ENCODE results near the gene FAM3A. TPM values are rescaled to one million over a fixed set of nuclear protein-coding genes. Genes with fewer than 3 reads are reported as not detected.

The FAM3A gene
- total and polyA plus RNA-seq, 10 of the 15 experiments (the other 5 are each of a cell fraction or from before 2014, with no cell fraction given): 0.29 to 21.1 (median 11.4) TPM

DNA sequence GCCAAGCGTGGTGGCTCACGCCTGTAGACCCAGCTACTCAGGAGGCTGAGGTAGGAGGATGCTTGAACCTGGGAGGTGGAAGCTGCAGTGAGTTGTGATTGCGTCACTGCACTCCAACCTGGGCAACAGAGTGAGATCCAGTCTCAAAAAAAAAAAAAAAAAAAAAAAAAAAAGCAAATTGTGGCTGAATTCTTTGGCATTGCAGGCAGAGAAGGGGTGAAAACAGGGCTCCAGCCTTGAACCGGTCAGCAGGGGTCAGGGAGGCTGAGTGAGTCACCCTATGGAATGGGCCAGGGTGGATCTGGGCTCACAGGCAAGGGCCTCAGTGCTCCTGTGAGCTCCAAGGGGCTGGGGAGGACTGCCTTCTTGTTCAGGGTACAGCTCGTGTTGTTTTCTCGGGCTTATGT lies 13.2 kb upstream of the FAM3A start:
- no TSS peak for BruUV-seq (replicated peaks)
- DNase-seq (ENCODE audit: low read depth, low spot score): no peak
- no peak overlapping the region for H3K4me3 ChIP-seq
- no peaks in the 10 kb centered on the region for H4K20me1 ChIP-seq (ENCODE audit: control insufficient read depth, insufficient read depth)
- CTCF ChIA-PET: interaction anchor here (1.2 kb wide), 1 partner anchor 156 kb away, joined by 5 read pairs; no protein-coding TSS in a partner anchor
- in situ Hi-C loops (cut with MboI) (loop anchor here (25.0 kb wide), 1 partner anchor 392 kb away; the partner anchor contains the start of gene OPN1LW), intact Hi-C loops (cut with micrococcal nuclease; ENCODE audit: unreplicated experiment) (no loop called here)
- SMC1A ChIA-PET (ENCODE audit: uncharacterized antibody, unreplicated experiment): interaction anchor here (0.6 kb wide), 2 partner anchors 29 to 32 kb away, joined by 3 read pairs; no protein-coding TSS in a partner anchor
- no peaks in the 10 kb centered on the region for H3K27me3 ChIP-seq (replicated peaks in 1 of 2; ENCODE audit: control insufficient read depth in 2 of 2, insufficient read depth in 2 of 2, low read length in 1 of 2)
- FAIRE-seq: no peak
- POLR2A ChIA-PET: no interaction called here
- no peaks in the 10 kb centered on the region for H3K79me2 ChIP-seq (ENCODE audit: control insufficient read depth, insufficient read depth, low read length)
- ATAC-seq: no peak
- RAD21 ChIA-PET (ENCODE audit: unreplicated experiment): no interaction called here
- WGBS (ENCODE audit: insufficient coverage, insufficient replicate concordance, low lambda C conversion rate, missing lambda C conversion rate): 71% methylated on average over 5 of the region's 6 CpGs
- no peak overlapping the region for H2AFZ ChIP-seq (ENCODE audit: control insufficient read depth, low read depth, low read length)
- no peak overlapping the region for H3K4me2 ChIP-seq (ENCODE audit: control insufficient read depth, insufficient read depth)
- H3K4me1 ChIP-seq (ENCODE audit: control insufficient read depth, insufficient read depth, low read length): peaks cover 10% of the 10 kb centered on the region
- peaks cover 4 to 5% of the 10 kb centered on the region in 2 experiments for H3K36me3 ChIP-seq (ENCODE audit: control insufficient read depth in 2 of 2, insufficient read depth in 2 of 2, low read length in 1 of 2)
- TF ChIP-seq GABPA (IDR thresholded peaks at IDR 0.05; ENCODE audit: low read depth): no peak
- no peak for TF ChIP-seq ZNF622 (IDR thresholded peaks at IDR 0.05)
- TF ChIP-seq, protein P1, sequence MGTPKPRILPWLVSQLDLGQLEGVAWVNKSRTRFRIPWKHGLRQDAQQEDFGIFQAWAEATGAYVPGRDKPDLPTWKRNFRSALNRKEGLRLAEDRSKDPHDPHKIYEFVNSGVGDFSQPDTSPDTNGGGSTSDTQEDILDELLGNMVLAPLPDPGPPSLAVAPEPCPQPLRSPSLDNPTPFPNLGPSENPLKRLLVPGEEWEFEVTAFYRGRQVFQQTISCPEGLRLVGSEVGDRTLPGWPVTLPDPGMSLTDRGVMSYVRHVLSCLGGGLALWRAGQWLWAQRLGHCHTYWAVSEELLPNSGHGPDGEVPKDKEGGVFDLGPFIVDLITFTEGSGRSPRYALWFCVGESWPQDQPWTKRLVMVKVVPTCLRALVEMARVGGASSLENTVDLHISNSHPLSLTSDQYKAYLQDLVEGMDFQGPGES (IDR thresholded peaks at IDR 0.05): no peak
- TF ChIP-seq ZNF207 (IDR thresholded peaks at IDR 0.05; ENCODE audit: borderline replicate concordance): no peak
- TF ChIP-seq NBN (IDR thresholded peaks at IDR 0.05): no peak
- TF ChIP-seq SUPT20H (IDR thresholded peaks at IDR 0.05; ENCODE audit: borderline replicate concordance, control insufficient read depth, low read depth, low read length): no peak
- H3K27ac ChIP-seq (ENCODE audit: control insufficient read depth, insufficient read depth): no peak overlapping the region
- no peaks in the 10 kb centered on the region for H3K9me3 ChIP-seq (replicated peaks; ENCODE audit: control insufficient read depth, insufficient read depth, low read length)
- H3K9ac ChIP-seq (ENCODE audit: control insufficient read depth, insufficient read depth, low read length): no peak overlapping the region
